ENCODE measurements around the gene DNAJB11.
"Not testable (repeated sequence)": the region's sequence is repeated elsewhere in the genome, so short reads cannot be mapped to it uniquely, and the experiment has no call there.

DNAJB11 gene

DNA sequence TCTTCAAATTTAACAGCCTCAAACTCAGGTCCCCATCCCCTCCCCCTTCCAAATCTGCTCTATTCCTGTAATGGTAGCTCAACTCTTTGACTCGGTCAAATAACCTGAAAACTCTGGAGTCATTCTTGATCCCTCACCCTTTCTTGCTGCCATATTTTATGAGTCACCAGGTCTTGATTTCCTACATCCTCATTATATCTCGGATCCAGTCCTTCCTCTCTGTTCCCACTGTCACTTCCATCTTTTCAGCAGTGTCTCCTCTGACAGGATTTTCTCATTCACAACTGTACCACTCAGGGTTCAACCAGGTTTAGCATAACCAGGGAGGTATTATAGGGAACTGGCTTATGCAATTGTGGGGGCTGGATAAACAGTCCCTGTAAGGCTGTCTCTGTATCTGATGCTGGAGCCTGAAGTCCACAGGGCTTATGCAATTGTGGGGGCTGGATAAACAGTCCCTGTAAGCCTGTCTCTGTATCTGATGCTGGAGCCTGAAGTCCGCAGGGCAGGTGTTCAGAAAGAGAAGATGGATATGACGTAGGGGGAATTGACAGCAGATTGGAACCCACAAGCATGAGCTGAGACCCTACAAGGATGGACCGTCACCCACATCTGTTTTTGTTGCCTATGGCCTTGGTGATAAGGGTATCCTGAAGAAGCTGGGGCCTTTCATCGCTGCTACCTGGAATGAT is 60.6 kb downstream of the DNAJB11 start:
- Histone ChIP-seq H3K27ac (replicated peaks) (no peak overlapping the region), H3K4me3 (replicated peaks; ENCODE audit: insufficient read depth, low read length) (no peak overlapping the region), H3K27me3 (ENCODE audit: insufficient read depth, poor library complexity, severe bottlenecking) (peaks cover 5% of the 10 kb centered on the region)
- no peak for DNase-seq (ENCODE audit: low read depth in 1 of 2, low spot score in 1 of 2)
- TF ChIP-seq, protein P1, sequence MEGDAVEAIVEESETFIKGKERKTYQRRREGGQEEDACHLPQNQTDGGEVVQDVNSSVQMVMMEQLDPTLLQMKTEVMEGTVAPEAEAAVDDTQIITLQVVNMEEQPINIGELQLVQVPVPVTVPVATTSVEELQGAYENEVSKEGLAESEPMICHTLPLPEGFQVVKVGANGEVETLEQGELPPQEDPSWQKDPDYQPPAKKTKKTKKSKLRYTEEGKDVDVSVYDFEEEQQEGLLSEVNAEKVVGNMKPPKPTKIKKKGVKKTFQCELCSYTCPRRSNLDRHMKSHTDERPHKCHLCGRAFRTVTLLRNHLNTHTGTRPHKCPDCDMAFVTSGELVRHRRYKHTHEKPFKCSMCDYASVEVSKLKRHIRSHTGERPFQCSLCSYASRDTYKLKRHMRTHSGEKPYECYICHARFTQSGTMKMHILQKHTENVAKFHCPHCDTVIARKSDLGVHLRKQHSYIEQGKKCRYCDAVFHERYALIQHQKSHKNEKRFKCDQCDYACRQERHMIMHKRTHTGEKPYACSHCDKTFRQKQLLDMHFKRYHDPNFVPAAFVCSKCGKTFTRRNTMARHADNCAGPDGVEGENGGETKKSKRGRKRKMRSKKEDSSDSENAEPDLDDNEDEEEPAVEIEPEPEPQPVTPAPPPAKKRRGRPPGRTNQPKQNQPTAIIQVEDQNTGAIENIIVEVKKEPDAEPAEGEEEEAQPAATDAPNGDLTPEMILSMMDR (IDR thresholded peaks at IDR 0.05; ENCODE audit: insufficient read depth, low read length), result no peak
- TF ChIP-seq GABPA (IDR thresholded peaks at IDR 0.05; ENCODE audit: low read depth) (no peak), POLR2AphosphoS5 (IDR thresholded peaks at IDR 0.05; ENCODE audit: low read depth) (no peak)

DNA sequence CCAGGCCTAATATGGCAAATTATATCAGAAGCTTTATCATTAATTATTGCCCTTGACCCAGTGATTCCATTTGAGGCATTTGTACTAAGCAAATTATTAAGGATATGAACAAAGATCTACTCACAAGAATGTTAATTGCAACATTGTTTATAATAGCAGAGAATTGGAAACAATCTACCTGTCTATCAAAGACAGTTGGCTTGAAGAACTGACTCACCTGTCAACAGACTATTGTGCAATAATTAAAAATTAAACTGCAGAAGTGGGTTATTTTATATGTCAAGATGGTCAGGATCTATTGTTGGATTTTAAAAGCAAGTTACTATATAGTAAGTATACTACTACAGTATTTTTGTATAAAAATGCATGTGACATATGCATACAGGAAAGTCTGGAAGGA is 63.0 kb downstream of the DNAJB11 start:
- no peak for DNase-seq (ENCODE audit: low read depth in 1 of 2, low spot score in 1 of 2)
- Histone ChIP-seq H3K27ac (replicated peaks) (no peak overlapping the region), H3K27me3 (ENCODE audit: insufficient read depth, poor library complexity, severe bottlenecking) (peaks cover 3% of the 10 kb centered on the region), H3K4me3 (replicated peaks; ENCODE audit: insufficient read depth, low read length) (no peak overlapping the region)
- TF ChIP-seq GABPA (IDR thresholded peaks at IDR 0.05; ENCODE audit: low read depth) (no peak), POLR2AphosphoS5 (IDR thresholded peaks at IDR 0.05; ENCODE audit: low read depth) (no peak), SPI1 (IDR thresholded peaks at IDR 0.05; ENCODE audit: borderline replicate concordance, low read depth) (no peak)
- TF ChIP-seq, protein P1 (IDR thresholded peaks at IDR 0.05; ENCODE audit: insufficient read depth, low read length), result no peak
- TF ChIP-seq, protein P2, sequence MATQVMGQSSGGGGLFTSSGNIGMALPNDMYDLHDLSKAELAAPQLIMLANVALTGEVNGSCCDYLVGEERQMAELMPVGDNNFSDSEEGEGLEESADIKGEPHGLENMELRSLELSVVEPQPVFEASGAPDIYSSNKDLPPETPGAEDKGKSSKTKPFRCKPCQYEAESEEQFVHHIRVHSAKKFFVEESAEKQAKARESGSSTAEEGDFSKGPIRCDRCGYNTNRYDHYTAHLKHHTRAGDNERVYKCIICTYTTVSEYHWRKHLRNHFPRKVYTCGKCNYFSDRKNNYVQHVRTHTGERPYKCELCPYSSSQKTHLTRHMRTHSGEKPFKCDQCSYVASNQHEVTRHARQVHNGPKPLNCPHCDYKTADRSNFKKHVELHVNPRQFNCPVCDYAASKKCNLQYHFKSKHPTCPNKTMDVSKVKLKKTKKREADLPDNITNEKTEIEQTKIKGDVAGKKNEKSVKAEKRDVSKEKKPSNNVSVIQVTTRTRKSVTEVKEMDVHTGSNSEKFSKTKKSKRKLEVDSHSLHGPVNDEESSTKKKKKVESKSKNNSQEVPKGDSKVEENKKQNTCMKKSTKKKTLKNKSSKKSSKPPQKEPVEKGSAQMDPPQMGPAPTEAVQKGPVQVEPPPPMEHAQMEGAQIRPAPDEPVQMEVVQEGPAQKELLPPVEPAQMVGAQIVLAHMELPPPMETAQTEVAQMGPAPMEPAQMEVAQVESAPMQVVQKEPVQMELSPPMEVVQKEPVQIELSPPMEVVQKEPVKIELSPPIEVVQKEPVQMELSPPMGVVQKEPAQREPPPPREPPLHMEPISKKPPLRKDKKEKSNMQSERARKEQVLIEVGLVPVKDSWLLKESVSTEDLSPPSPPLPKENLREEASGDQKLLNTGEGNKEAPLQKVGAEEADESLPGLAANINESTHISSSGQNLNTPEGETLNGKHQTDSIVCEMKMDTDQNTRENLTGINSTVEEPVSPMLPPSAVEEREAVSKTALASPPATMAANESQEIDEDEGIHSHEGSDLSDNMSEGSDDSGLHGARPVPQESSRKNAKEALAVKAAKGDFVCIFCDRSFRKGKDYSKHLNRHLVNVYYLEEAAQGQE (IDR thresholded peaks at IDR 0.05; ENCODE audit: insufficient replicate concordance, low read depth), result no peak

DNA sequence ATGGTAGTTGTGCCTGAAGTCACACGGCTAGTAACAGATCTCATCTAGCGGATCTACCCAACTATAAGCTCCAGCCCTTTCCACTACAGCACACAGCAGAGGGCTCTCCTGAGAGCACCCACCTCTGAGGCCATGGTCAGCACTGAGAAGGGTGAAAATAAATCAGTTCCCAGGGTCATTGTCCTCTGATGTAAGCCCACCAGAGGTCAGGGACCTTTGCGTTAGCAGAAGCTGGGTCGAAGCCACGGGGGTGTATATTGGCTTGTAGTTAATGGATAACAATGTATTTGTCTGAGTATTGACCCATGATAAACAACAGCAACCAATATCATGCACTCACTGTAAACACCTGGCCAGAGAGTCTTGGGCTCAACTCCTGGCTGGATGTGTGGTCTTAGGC is 63.7 kb downstream of the DNAJB11 start:
- H3K27ac ChIP-seq (replicated peaks); DNase-seq (ENCODE audit: low read depth in 1 of 2, low spot score in 1 of 2); H3K27me3 ChIP-seq (ENCODE audit: insufficient read depth, poor library complexity, severe bottlenecking); H3K4me3 ChIP-seq (replicated peaks; ENCODE audit: insufficient read depth, low read length): not testable (repeated sequence)

All from HL-60 (cell line).